Activated T-helper 9 cell treated with anti-CD3 and anti-CD28 coated beads, Interleukin-2, amount 50 U/mL, for 16 hours (primary cell): ENCODE measurements around the gene ARR3.
"Not testable (repeated sequence)": the region's sequence is repeated elsewhere in the genome, so short reads cannot be mapped to it uniquely, and the experiment has no call there.

Source experiments
- DNase-seq: peaks from one replicate; pipeline ENCODE4 v3.0.0-alpha.2; 2020; ENCODE audit warnings: low read depth

ARR3 gene

GRCh38 chrX:70280573-70280972 lies 12.4 kb downstream of the ARR3 start:
- DNase-seq, result no peak

- no peak for DNase-seq
Measured at GRCh38 chrX:70281951-70282350, 13.8 kb downstream of the ARR3 start, which contains the start of gene RAB41. RAB41 (plus strand) TSS chrX:70282172; CDS start chrX:70282218, 46 bp downstream.

GRCh38 chrX:70289168-70289792 lies 21.1 kb downstream of the ARR3 start:
- no peak for DNase-seq

- peak; percentile 63 for DNase-seq
Measured at GRCh38 chrX:70289793-70290770, 21.9 kb downstream of the ARR3 start, which contains the start of the genes KIF4A and PDZD11. KIF4A (plus strand) TSS chrX:70290104; CDS start chrX:70290459, 355 bp downstream. PDZD11 (minus strand) TSS chrX:70289927; CDS start chrX:70289341, 586 bp downstream.

GRCh38 chrX:70292788-70293187 lies 24.7 kb downstream of the ARR3 start:
- no peak for DNase-seq

GRCh38 chrX:70293621-70294020 lies 25.5 kb downstream of the ARR3 start:
- no peak for DNase-seq

GRCh38 chrX:70301716-70302115 lies 33.6 kb downstream of the ARR3 start:
- DNase-seq, result no peak

- no peak for DNase-seq
Measured at GRCh38 chrX:70313503-70313902, 45.4 kb downstream of the ARR3 start.

- DNase-seq, result no peak
Measured at GRCh38 chrX:70322784-70323183, 54.6 kb downstream of the ARR3 start.

- not testable (repeated sequence) for DNase-seq
Measured at GRCh38 chrX:70323628-70324027, 55.5 kb downstream of the ARR3 start.

GRCh38 chrX:70324326-70324725 lies 56.2 kb downstream of the ARR3 start:
- no peak for DNase-seq

GRCh38 chrX:70331161-70331560 lies 63.0 kb downstream of the ARR3 start:
- DNase-seq, result no peak
